Heart left ventricle (tissue), 16 donors: Measurements from ENCODE around the gene USP6. TPM values are rescaled to one million over a fixed set of nuclear protein-coding genes. Genes with fewer than 3 reads are reported as not detected.
"Not testable (repeated sequence)": the region's sequence is repeated elsewhere in the genome, so short reads cannot be mapped to it uniquely, and the experiment has no call there.

ENCODE experiments used
- ATAC-seq, 4 donors: fragments of 200-7000 bp; cut with Tn5 transposase; one replicate each; pipeline ENCODE4 v1.9.1; 2020 to 2022; ENCODE audit warnings: moderate library complexity in 4 of 4, mild to moderate bottlenecking in 3 of 4, moderate number of reproducible peaks in 1 of 4
- DNase-seq, 5 donors: peaks; one replicate each; pipeline ENCODE4 v3.0.0-alpha.2; 2020
- H3K27ac ChIP-seq, 12 donors: fragments of 200-600 bp; sonication (generic) in 4 of 12; one replicate each; pipeline versions ENCODE4 v1.5.0 to v1.8.0; 2016 to 2022; ENCODE audit warnings: mild to moderate bottlenecking in 2 of 12
- H3K27me3 ChIP-seq, 9 donors: fragments of 200-600 bp; sonication (generic) in 2 of 9; one replicate each; pipeline versions ENCODE4 v1.5.1 to v1.8.0; 2016 to 2022; ENCODE audit warnings: mild to moderate bottlenecking in 3 of 9
- H3K36me3 ChIP-seq, 9 donors: fragments of 200-600 bp; sonication (generic) in 2 of 9; one replicate each; pipeline versions ENCODE4 v1.5.0 to v1.8.0; 2018 to 2022; ENCODE audit warnings: mild to moderate bottlenecking in 2 of 9
- H3K4me1 ChIP-seq, 12 donors: fragments of 200-600 bp; sonication (generic) in 4 of 12; one replicate each; pipeline versions ENCODE4 v1.5.0 to v1.8.0; 2016 to 2022; ENCODE audit warnings: mild to moderate bottlenecking in 3 of 12
- H3K4me3 ChIP-seq, 12 donors: fragments of 200-600 bp; sonication (generic) in 4 of 12; one replicate each; pipeline versions ENCODE4 v1.5.0 to v1.8.0; 2017 to 2022; ENCODE audit warnings: mild to moderate bottlenecking in 9 of 12, moderate library complexity in 4 of 12
- H3K9me3 ChIP-seq, 12 donors: fragments of 200-600 bp; sonication (generic) in 4 of 12; one replicate each; pipeline versions ENCODE4 v1.5.0 to v1.8.0; 2016 to 2022; ENCODE audit warnings: mild to moderate bottlenecking in 1 of 12
- CTCF ChIP-seq, 12 donors: fragments of 200-600 bp; sonication (generic) in 4 of 12; IDR thresholded peaks; one replicate each; pipeline versions ENCODE4 v1.5.0 to v1.8.0; 2018 to 2022; ENCODE audit warnings: antibody characterized with exemption in 12 of 12, mild to moderate bottlenecking in 5 of 12
- POLR2A ChIP-seq, 2 donors: fragments of 450-650 bp; IDR thresholded peaks; one replicate each; pipeline ENCODE4 v1.6.1; 2017; ENCODE audit warnings: antibody characterized with exemption in 2 of 2, mild to moderate bottlenecking in 2 of 2, moderate library complexity in 2 of 2
- WGBS, 4 donors: extraction: QIAGEN DNeasy Blood & Tissue Kit in 2 of 4; methylation state at CpG; one replicate each; pipeline versions ENCODE4 v1.1.5 to v1.1.7; 2013 to 2018; 5-methylcytosine and 5-hydroxymethylcytosine counted together
- intact Hi-C, 10 donors: fragments of 100-400 bp; cut with DNase I; formaldehyde crosslinking; loops; one replicate each; pipeline versions ENCODE4 v1.11.1 to v1.14.2; 2022
- polyA plus RNA-seq, 2 donors: library from polyadenylated mRNA; stranded (reverse); fragments of 200-250 nt; gene quantifications; one replicate each; pipeline ENCODE4 v1.2.3, GENCODE V29; 2013
- total RNA-seq, 9 donors: library from RNA; depleted of rRNA in 2 of 9; stranded (reverse); fragments of >200 nt in 2 of 9; fragmentation: NEBNext Ultra II Directional in 3 of 9; extraction: Animal tissue kit (Norgen Biotek cat#: 25700) in 3 of 9; gene quantifications; one replicate each; pipeline versions ENCODE4 v1.1.0 to v1.2.4, GENCODE V29; 2016 to 2023
- donor health status: ischemic (EF 13 %, LVEDD 7.1; RV severe dilation, severe dysfunction).
- donor health status: healthy with polysubstance abuse.
- donor health status: DM: no; HTN: yes; CAD: no.
- donor health status: DM: no; HTN: no; CAD: no.
- donor health status: ischemic (EF 25% LVEDD 6.9; RV normal size, moderate dysfunction).
- donor health status: ischemic (EF 25% LVEDD 5.7; RV mildly dilated, moderate dysfunction).
- donor health status: healthy.
- donor health status: DM: yes; HTN: yes; CAD: no.
- donor health status: ischemic (EF 35%, LVEDD 5.7; RV mildly dilated, moderate dysfunction).
- donor health status: nonischemic (EF 11% LVEDD 7.7; RV severe dilation, severe dysfunction).
- donor health status: DM: yes; HTN: yes; CAD: no.
- donor health status: PGD.
- donor health status: ischemic (EF 29% LVEDD 5.4; RV normal size, mild dysfunction).
- donor health status: nonischemic (EF 23%, LVEDD 6.1; RV moderate dilation, normal function).

USP6 gene
- total and polyA plus RNA-seq, 11 donors = 0.01 to 1.6 (median 0.07) TPM; not detected in 2

- no peak overlapping the region for H3K4me3 ChIP-seq
- H3K27ac ChIP-seq = no peak overlapping the region
- TF ChIP-seq POLR2A (IDR thresholded peaks at IDR 0.05) (no peak), CTCF (IDR thresholded peaks at IDR 0.05) (no peak)
- H3K4me1 ChIP-seq = peaks cover 0 to 11% (median 0%) of the 10 kb centered on the region in 12 donors
- ATAC-seq (no peak), DNase-seq (no peak)
- WGBS, 4 donors = 93 to 99% (median 97%) methylated on average over 3 of the region's 3 CpGs
- peaks cover 0 to 27% (median 12%) of the 10 kb centered on the region in 9 donors for H3K36me3 ChIP-seq
- no peaks in the 10 kb centered on the region for H3K27me3 ChIP-seq
- intact Hi-C loops = no loop called here
- H3K9me3 ChIP-seq = peaks cover 0 to 8% (median 0%) of the 10 kb centered on the region in 12 donors
These were observed 93.6 kb downstream of the USP6 start for GRCh38 chr17:5209396-5209795.

- Histone ChIP-seq H3K36me3 (peaks cover 0 to 31% (median 16%) of the 10 kb centered on the region in 9 donors), H3K27ac (peak overlapping the region in 1 of 12 donors; percentile 72), H3K4me1 (peaks cover 0 to 11% (median 0%) of the 10 kb centered on the region in 12 donors), H3K27me3 (no peaks in the 10 kb centered on the region), H3K4me3 (no peak overlapping the region), H3K9me3 (peaks cover 0 to 6% (median 0%) of the 10 kb centered on the region in 12 donors)
- WGBS, 4 donors = 86 to 95% (median 91%) methylated on average over 5 of the region's 5 CpGs
- intact Hi-C loops = no loop called here
- ATAC-seq (no peak), DNase-seq (no peak)
- TF ChIP-seq CTCF (IDR thresholded peaks at IDR 0.05) = no peak
These were observed 94.3 kb downstream of the USP6 start for GRCh38 chr17:5210091-5210490.

- 88 to 96% (median 90%) methylated on average over 8 of the region's 8 CpGs for WGBS, 4 donors
- no peak for TF ChIP-seq CTCF (IDR thresholded peaks at IDR 0.05)
- TF ChIP-seq POLR2A (IDR thresholded peaks at IDR 0.05) = no peak
- peaks cover 0 to 37% (median 22%) of the 10 kb centered on the region in 9 donors for H3K36me3 ChIP-seq
These were observed 94.9 kb downstream of the USP6 start for GRCh38 chr17:5210614-5211252.

GRCh38 chr17:5211458-5211857 lies 95.6 kb downstream of the USP6 start:
- DNase-seq (no peak), ATAC-seq (peak in 3 of 4 donors; percentile 47 to 50 (median 50))
- no peaks in the 10 kb centered on the region for H3K27me3 ChIP-seq
- H3K27ac ChIP-seq = peak overlapping the region in 2 of 12 donors; percentile 41 to 72
- H3K9me3 ChIP-seq = no peaks in the 10 kb centered on the region
- TF ChIP-seq POLR2A (IDR thresholded peaks at IDR 0.05) (no peak), CTCF (IDR thresholded peaks at IDR 0.05) (no peak)
- H3K36me3 ChIP-seq = peaks cover 0 to 44% (median 29%) of the 10 kb centered on the region in 9 donors
- H3K4me3 ChIP-seq = no peak overlapping the region
- WGBS, 4 donors = 89 to 96% (median 93%) methylated on average over 7 of the region's 7 CpGs
- H3K4me1 ChIP-seq = peaks cover 0 to 11% (median 0%) of the 10 kb centered on the region in 12 donors
- intact Hi-C loops = no loop called here

More at GRCh38 chr17:5210614-5211252, 94.9 kb downstream of the USP6 start:
- DNase-seq (no peak), ATAC-seq (peak in 1 of 4 donors; percentile 18)
- H3K9me3 ChIP-seq = no peaks in the 10 kb centered on the region
- peak overlapping the region in 3 of 12 donors; percentile 41 to 72 (median 48) for H3K27ac ChIP-seq
- no peak overlapping the region for H3K4me3 ChIP-seq
- H3K4me1 ChIP-seq = peaks cover 0 to 11% (median 0%) of the 10 kb centered on the region in 12 donors
- H3K27me3 ChIP-seq = no peaks in the 10 kb centered on the region
- intact Hi-C loops = no loop called here

GRCh38 chr17:5217562-5217961 lies 101.7 kb downstream of the USP6 start:
- DNase-seq, H3K4me3 ChIP-seq, ATAC-seq, H3K27ac ChIP-seq, H3K27me3 ChIP-seq, intact Hi-C loops, H3K9me3 ChIP-seq: not testable (repeated sequence)
- WGBS, 4 donors = 93 to 98% (median 97%) methylated on average over 4 of the region's 5 CpGs
- Histone ChIP-seq H3K4me1 (peaks cover 0 to 15% (median 0%) of the 10 kb centered on the region in 12 donors), H3K36me3 (peaks cover 0 to 49% (median 28%) of the 10 kb centered on the region in 9 donors)
